ENCODE data around the gene MED14.

- no peak for TF ChIP-seq CTCF (IDR thresholded peaks at IDR 0.05)
- no peak for TF ChIP-seq ZFX (IDR thresholded peaks at IDR 0.05; ENCODE audit: borderline replicate concordance)
Measured at GRCh38 chrX:40644176-40644575, 91.2 kb downstream of the MED14 start.
